Measurements from ENCODE around the gene RPS6KC1.

DNA sequence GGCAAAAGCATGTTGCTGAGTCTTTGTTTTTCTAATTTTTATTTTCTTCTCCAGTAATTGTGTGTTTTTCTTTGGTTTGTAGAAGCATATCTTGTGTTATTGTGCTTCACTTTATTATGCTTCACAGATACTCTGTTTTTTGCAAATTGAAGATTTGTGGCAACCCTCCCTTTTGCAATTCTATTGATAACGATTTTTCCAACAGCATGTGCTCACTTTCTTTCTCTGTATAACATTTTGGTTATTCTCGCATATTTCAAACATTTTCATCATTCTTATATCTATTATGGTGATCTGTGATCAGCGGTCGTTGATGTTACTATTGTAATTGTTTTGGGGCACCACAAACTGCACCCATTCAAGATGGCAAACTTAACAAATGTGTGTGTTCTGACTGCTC is 31.6 kb upstream of the RPS6KC1 start:
- TF ChIP-seq, protein P1, sequence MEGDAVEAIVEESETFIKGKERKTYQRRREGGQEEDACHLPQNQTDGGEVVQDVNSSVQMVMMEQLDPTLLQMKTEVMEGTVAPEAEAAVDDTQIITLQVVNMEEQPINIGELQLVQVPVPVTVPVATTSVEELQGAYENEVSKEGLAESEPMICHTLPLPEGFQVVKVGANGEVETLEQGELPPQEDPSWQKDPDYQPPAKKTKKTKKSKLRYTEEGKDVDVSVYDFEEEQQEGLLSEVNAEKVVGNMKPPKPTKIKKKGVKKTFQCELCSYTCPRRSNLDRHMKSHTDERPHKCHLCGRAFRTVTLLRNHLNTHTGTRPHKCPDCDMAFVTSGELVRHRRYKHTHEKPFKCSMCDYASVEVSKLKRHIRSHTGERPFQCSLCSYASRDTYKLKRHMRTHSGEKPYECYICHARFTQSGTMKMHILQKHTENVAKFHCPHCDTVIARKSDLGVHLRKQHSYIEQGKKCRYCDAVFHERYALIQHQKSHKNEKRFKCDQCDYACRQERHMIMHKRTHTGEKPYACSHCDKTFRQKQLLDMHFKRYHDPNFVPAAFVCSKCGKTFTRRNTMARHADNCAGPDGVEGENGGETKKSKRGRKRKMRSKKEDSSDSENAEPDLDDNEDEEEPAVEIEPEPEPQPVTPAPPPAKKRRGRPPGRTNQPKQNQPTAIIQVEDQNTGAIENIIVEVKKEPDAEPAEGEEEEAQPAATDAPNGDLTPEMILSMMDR (conservative IDR thresholded peaks at IDR 0.05): no peak
- TF ChIP-seq ZFX (IDR thresholded peaks at IDR 0.05): no peak

Data from C4-2B (cell line).